ENCODE data around the gene MFAP2.

The MFAP2 gene

DNA sequence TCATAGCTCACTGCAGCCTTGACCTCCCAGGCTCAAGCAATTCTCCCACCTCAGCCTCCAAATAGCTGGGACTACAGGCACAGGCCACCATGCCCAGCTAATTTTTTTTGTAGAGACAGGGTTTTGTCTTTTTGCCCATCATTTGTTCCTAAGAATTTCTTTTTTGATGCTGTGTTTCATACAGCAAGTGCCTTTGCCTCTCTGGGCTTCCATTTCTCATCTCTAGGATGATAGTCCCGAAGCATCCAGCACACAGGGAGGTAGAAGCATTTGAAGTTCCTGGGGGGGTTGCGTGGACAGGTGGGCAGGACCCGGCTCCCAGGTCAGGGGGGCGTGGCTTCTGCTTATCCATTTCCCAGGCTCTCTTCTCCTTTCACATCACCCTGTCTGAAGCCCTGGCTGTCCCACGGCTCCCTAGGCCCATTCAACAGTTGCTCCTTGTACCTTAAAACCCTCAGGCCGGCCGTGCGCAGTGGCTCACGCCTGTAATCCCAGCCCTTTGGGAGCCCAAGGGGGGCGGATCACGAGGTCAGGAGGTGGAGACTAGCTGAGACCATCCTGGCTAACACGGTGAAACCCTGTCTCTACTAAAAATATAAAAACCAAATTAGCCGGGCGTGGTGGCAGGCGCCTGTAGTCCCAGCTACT, 27.9 kb upstream of the MFAP2 start:
- DNase-seq (ENCODE audit: low read depth in 4 of 4, low spot score in 1 of 4), result no peak

DNA sequence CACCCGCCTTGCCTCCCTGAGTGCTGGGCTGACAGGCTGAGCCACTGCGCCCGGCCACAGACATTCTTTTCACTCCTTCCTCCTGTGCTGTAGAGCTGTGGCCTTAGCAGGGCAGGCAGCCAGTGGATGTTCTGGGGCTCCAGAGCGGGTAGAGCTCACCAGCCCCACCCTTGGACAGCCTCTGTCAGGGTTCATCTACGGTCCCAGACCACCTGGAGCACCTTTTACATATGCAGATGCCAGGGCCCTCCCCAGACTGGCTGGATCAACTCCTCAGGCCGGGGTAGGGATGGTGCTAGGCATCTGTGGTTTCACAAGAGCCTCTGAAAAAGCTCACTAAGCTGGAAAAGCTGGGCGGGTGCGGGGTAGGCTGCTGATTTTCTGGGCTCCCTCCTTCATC, 26.7 kb upstream of the MFAP2 start:
- no peak for DNase-seq (ENCODE audit: low read depth in 4 of 4, low spot score in 1 of 4)

DNA sequence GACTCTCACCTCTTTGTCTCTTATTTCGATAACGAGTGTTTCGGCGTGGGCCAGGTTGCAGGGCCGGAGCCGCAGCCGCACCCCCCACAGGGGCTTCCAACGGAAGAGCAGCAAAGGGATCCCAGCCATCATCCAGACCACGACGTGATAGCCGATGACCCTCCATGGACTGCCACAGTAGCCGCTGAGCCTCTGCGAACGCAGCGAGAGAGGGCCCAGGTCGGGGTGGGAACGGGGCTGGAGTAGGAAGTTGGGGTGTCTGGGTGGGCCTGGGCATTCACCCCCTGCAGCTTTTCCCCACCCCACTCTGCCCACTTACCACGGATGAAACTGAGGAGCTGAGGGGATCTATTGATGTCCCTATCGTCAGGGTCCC, 24.9 kb upstream of the MFAP2 start:
- no peak for DNase-seq (ENCODE audit: low read depth in 4 of 4, low spot score in 1 of 4)

DNA sequence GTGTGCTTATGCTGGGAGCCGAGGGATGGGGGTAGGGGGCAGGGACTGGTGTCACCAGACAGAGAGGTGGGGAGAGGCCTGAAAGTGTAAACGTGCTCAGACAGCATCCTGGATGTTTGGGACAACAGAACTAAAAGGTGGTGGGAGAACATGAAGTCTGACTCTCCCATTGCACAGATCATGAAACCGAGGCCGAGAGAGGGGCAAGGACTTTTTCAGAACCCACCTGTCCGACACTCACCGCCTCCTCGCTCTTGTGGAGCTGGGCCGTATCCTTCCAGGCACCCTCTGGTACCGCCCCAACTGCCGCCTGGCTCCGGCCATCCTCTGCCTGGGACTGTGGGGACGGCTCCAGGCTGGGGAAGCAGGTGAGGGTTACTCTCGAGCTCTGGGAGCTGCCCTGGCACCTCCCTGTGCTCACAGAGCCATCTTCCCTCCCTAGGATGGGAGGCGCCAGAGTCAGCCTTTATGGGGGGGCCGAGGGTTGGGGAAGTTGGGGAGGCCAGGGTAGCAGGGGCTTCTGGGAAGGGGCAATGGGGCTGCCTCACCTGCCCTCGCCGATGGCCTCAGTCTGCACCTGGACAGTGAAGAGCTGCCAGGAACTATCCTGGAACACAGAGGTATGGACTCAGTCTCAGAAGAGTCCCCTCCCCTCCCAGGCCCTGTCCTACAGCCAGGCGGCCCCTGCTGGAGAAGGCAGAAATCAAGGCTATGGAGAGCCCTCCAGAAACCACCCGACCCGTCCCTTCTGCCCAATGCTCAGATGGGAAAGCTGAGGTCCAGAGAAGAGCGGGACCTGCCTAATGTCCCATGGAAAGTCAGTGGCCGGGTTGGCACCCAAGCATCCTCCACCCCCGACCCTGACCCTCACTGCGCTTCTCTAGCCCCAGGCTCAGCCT, 24.3 kb upstream of the MFAP2 start:
- DNase-seq (ENCODE audit: low read depth in 4 of 4, low spot score in 1 of 4), result no peak

DNA sequence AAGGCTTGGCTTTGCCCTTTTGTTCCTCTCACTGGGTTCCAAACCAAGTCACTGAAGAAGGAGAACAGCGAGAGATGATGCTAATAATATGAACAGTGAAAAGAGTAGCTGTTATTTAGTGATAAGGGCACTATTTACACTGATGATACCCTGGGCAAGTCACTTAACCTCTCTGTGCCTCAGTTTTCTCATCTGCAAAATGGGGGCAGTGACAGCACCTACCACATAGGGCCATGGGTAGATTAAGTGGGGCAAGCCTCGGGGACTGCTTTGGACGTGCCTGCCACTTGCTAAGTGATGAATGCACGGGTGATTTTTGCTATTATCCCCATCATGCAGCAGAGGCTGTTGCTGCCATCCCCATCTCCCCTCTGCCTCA, 22.1 kb upstream of the MFAP2 start:
- DNase-seq (ENCODE audit: low read depth in 4 of 4, low spot score in 1 of 4), result no peak

DNA sequence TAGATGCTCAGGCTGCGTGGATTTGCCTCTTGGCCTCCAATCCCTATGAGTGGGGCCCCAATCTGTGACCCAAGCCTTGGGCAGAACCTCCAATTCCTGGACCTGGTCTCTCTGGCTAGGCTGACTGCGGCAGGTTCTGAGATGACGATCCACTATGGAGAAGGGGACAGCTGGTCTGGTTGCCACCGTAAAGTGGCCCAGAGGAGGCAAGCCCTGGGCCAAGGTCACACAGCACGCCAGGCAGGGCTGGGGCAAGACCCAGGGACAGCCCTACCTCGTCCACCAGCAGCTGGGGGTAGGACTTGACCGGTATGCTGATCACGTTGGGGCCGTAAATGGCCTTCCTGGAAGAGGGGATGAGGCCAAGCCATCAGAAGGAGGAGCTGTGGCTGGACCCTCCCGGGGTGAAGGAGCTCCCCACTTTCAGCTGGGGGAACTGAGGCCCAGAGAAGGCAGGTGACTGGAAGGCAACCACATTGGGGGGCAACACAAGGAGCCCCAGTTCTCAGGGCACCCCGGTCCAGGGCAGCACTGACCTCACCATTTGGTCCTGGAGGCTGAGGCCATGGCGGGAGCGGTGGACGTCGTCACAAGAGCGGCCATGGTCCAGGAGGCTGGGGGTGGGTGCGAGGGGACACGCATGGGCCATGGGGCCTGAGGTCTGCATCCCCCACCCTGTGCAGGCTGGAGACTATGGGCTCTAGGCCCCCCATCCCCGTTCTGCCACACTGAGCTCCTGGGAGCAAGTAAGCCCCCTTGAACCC, 21.5 kb upstream of the MFAP2 start:
- no peak for DNase-seq (ENCODE audit: low read depth in 4 of 4, low spot score in 1 of 4)

DNA sequence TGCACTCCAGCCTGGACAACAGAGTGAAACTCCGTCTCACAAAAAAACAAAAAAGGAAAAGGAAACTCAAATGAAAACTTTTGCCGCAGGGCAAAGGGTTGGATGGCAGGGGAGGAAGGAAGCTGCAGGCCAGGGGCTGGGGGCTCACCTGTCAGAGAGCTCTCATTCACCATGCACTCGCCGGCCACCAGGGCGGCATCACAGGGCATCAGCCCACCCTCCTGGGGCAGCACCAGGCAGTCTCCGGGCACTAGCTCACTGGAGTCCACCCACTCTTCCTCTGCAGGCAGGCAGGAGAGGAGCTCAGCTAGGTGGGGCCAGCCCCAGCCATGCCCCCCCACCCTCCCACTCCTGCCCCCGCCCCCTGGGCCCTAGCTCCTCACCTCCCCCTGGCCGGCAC, 19.4 kb upstream of the MFAP2 start:
- DNase-seq (ENCODE audit: low read depth in 4 of 4, low spot score in 1 of 4), result no peak

DNA sequence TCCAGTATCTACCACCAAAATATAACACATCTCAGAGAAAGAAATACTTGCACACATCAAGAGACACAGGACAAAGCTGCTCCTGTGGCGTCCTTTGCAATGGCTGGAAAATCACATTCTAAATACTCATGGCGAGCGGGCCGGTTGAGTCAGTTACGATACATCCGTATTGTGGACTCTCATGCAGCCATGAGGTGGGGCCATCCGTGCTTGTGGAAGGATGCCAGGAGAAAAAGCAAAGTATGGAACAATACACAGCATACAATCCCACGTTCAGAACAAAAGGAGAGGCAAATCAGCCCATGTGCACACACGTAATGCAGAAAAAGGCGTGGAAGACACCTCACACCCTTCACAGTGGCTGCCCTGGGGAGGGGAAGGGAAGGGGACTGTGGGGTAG, 18.2 kb upstream of the MFAP2 start:
- no peak for DNase-seq (ENCODE audit: low read depth in 4 of 4, low spot score in 1 of 4)

DNA sequence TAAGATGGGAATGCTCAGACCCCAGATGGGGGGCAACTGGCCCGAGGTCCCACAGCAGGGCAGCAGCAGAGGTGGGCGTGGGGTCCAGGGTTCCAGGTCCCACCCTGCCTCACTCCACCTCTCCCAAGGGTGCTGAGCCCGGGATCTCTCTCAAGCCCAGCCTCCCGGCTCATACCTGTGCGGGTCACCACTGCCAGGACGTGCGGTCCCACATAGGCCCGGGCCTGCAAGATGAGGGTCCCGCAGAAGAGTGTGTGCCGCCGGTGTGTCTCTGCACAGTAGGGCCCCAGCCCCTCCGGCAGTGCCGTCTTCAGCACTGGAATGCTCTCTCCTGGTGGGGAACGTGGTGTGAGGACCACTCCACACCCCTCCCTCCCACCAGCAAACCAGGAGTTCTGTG, 16.4 kb upstream of the MFAP2 start:
- no peak for DNase-seq (ENCODE audit: low read depth in 4 of 4, low spot score in 1 of 4)

DNA sequence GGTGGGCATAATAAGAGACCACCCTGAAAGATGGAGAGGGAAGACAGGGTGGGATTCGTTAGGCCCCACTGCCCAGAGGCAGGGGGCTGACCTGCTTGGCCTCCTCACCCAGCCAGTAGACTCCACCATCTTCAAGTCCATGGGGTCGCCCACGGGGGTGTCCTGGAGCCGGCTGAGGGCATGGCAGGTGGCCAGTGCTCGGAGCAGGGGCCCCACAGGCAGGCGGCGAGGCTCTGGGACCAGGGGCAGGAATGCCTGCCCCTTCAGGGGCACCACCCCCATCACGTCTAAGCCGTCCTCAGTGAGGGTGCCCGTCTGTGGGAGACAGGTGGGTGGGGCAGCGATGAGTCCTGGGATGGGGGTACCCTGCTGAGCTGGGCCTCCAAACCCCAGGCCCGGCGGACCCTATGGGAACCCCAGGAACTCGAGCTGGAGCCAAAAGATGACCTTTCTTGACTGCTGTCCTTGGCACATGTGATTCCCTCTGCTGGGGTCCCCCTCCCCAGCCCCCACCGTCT, 13.2 kb upstream of the MFAP2 start:
- no peak for DNase-seq (ENCODE audit: low read depth in 4 of 4, low spot score in 1 of 4)

DNA sequence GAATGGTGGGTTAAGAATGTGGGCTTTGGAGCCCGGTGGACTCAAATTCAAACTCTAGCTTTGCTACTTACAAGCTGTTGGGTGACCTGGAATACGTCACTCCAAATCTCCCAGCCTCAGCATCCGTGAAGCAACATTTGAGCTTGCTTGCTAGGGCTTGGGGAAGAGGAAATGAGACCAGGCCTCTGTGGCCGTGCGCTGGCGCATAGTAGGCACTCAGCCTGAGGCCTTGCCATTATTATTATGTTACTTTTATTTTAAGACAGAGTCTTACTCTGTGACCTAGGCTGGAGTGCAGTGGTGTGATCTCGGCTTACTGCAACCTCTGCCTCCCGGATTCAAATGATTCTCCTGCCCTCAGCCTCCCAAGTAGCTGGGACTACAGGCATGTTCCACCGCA, 12.3 kb upstream of the MFAP2 start:
- DNase-seq (ENCODE audit: low read depth in 4 of 4, low spot score in 1 of 4), result no peak

DNA sequence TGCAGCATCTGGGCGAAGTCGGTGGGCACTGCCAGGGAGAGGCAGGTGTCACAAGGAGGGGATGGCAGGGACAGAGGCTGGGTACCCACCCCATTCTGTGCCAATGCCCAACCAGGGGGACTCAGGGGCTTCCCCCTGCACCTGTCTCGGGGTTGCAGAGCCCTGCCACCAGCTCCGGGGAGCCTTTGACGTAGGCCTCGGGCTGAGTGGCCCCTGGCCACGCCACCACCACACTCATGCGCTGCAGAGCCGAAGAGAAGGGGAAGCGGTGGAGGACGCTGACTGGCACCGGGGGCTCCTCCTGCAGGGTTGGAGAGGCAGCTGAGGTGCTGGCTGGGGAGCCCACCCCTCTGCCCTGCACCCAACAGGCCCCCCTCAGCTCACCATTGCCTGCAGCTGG, 11.7 kb upstream of the MFAP2 start:
- DNase-seq (ENCODE audit: low read depth in 4 of 4, low spot score in 1 of 4), result no peak

DNA sequence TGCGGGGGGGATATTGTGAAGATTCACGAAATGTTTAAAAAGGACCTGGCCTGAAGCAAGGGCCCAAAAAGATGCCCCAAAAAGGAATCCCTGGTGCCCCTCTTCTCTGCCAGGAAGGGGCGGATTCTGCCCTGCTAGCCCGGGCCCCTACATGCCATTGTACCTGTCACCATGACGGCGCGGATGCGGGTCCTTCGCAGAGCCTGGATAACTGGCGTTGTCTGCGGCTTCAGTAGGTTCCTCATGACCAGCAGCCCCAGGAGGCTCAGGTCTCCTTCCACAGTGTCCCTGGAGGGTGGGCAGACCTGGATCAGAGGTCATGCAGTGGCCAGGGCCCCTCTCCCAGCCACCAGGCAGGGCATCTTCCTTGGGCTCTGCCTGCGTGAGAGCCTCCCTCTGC, 11.2 kb upstream of the MFAP2 start:
- DNase-seq (ENCODE audit: low read depth in 4 of 4, low spot score in 1 of 4), result no peak

DNA sequence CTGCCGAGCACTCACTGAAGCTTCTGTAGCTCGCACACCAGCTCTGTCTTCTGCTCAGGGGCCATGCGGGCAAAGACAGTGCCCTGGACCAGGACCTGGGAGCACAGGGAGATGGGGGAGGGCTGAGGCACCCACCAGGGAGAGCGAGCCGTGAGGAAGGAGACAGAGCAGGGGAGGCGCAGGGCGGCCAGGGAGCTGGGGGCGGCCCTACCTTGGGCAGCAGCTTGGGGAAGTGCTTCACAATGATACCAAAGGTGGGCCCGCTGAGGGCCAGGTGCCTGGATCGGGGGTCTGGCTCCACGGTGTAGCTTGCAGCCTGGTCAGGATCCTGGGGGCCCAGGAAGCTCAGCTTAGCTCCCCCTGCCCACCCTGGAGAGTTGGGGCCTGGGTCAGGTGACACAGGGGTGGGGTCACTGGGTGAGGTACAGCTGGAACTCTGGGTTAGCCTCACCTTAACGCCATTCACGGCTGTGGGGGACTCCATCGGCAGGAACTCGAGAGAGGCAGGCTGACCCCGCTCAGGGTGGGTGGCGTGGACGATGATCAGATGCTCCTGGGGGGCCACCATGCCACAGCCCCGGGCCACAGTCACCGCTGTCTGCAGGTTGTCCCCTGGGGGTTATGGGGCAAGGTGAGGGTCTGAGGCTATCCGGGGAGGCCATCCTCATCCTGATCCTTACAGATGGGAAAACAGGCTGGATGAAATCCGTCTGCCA, 9.4 kb upstream of the MFAP2 start:
- no peak for DNase-seq (ENCODE audit: low read depth in 4 of 4, low spot score in 1 of 4)

DNA sequence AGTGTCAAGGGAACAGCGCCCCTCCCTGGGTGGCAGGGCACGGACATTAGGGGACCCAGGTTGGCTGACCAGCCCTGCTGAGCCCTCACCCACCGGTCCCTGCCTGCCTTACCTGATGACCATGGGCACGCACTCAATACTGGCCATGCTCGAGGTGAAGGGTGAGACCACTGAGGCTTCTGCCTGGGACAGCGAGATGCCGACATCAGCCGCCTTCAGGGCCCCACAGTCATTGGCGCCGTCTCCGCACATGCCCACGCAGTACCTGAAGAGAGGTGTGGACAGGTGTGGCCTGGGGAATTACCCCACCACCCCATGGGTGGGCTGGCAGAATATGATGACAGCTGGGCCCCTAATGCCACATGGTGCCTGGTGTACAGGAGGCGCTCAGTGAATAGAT, 7.8 kb upstream of the MFAP2 start:
- DNase-seq (ENCODE audit: low read depth in 4 of 4, low spot score in 1 of 4), result no peak

DNA sequence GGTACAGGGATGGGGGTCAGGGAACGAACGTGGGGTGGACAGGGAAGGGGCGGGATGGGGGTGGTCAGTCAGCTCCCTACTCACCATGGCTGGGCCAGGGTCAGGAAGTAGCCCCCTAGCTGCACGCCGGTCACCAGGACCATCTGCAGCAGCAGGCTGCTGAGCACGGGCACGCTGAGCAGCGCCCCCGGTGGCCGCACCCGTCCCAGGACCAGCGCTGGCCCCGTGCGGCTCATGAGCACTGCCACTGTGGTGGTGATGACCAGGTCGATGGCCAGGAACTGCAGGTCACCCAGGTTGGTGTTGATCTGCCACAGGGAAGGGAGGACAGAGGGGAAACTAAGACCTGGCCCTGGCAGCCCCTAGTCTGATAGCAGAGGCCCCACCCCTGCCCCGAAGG, 6.5 kb upstream of the MFAP2 start:
- DNase-seq (ENCODE audit: low read depth in 4 of 4, low spot score in 1 of 4), result no peak

DNA sequence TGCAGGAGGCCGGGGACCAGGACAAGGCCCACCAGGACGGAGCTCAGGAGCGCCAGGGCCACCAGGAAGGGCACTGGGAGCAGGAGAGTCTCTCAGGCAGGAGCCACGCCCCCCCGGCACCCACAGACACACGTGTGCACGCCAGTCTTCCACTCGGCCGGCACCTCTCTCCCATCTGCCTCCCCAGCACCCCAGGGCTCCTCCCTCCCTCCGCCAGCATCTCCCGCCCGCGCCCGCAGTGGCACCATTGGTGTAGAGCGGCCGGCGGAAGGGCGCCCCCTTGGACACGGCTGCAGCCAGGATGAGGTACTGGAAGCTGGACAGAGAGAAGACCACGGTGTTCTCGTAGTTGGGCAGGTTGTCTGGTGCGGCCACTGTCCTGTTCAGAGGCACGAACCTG, 6.1 kb upstream of the MFAP2 start:
- DNase-seq (ENCODE audit: low read depth in 4 of 4, low spot score in 1 of 4), result no peak

DNA sequence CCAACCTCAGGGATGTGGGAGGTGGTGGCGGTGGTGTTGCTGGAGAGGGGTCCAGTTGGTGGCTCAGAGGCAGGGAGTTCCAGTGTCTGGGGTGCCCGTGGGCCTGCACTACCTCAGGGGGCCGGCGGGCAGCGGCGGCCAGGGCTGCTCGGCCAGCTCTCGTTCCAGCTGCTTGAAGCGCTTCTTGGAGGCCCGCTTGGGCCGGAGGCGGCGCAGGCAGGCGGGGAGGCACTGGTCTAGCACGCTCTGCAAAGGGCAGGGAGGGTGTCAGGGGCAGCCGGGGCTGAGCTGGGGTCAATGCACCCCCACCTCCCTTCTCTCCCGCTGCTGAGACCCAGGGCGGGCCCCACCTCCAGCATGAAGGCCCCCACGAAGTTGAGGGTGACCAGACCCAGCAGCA, 5.7 kb upstream of the MFAP2 start:
- DNase-seq (ENCODE audit: low read depth in 4 of 4, low spot score in 1 of 4), result no peak

DNA sequence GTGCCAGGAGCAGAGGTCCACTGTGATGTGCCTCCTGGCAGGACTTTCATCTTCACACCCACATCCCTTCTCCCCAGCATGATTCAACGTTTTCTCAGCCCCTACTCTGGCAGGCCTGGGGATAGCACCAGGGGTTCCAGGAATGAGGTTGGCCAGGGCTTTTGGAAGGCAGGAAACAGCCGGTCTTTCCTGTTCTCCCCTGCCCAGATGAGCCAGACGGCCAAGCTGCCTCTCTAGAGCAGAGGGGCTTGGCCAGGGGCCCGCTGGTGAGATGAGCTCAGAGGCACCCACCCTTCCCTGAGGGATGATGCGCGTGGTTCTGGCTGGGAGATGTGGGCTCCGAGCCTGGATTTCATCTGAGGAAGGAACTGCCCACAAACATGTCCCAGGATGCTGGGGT, 4.3 kb upstream of the MFAP2 start:
- DNase-seq (ENCODE audit: low read depth in 4 of 4, low spot score in 1 of 4), result no peak

DNA sequence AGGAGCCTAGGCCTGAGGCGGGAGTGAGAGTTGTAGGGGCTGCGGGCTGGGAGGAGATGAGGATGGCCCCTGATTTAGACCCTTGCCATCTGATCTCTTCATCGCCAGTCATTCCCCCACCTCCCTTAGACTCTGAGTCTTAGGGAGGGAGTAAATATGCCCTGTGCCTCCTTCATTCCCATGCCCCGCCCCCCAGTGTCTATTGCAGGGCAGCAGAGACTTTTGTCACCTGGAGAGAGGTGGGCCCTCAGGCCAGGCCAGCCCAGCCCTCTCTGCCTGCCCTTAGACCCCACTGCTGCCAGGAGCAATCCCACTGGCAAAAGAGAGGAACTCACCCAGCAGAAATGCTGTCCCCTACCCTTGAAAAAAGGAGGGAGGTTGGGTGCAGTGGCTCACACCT, 3.2 kb upstream of the MFAP2 start:
- no peak for DNase-seq (ENCODE audit: low read depth in 4 of 4, low spot score in 1 of 4)

DNA sequence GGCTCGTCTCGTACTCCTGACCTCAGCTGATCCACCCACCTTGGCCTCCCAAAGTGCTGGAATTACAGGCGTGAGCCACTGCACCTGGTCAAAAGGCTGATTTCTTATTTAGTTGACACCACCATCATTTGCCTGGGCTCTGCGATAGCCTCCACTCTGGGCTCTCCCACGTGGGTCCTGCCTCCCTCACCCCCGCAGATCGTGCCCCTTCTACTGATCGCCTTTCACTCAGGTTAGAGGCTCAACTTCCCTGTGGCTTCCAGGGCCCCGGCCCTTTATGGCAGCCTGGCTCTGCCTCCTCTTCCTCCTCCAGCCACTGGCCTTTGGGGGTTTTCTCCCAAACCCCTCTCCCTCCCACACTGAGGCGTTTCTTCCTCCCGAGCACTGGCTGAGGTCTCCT, 2.5 kb upstream of the MFAP2 start:
- no peak for DNase-seq (ENCODE audit: low read depth in 4 of 4, low spot score in 1 of 4)
